OCI-LY1 (cell line): Measurements from ENCODE around the gene LIMS2.
A peak's percentile ranks its signal among the peaks of the same experiment; 100 is the strongest.

Source experiments
- H2AFZ ChIP-seq: fragments of 200-600 bp; sonication (generic), shearing (Covaris generic); 2 replicates; pipeline ENCODE4 v1.6.0; 2014; ENCODE audit warnings: antibody characterized with exemption, mild to moderate bottlenecking, low read length
- H3F3A ChIP-seq: fragments of 200-600 bp; sonication (generic), shearing (Covaris generic); 2 replicates; pipeline ENCODE4 v1.6.0; 2014; ENCODE audit warnings: mild to moderate bottlenecking, antibody characterized with exemption, low read length, moderate library complexity; ENCODE audit not compliant: insufficient read depth
- H3K27ac ChIP-seq: fragments of 200-600 bp; sonication (generic); 2 replicates; pipeline ENCODE4 v1.5.1; 2014; ENCODE audit warnings: low read length, mixed run types, mild to moderate bottlenecking, low read depth; ENCODE audit not compliant: poor library complexity, severe bottlenecking
- H3K27me3 ChIP-seq: fragments of 200-600 bp; sonication (generic); 2 replicates; pipeline ENCODE4 v1.6.0; 2014; ENCODE audit warnings: antibody characterized with exemption, mild to moderate bottlenecking, low read length, moderate library complexity; ENCODE audit not compliant: insufficient read depth
- H3K36me3 ChIP-seq: fragments of 200-600 bp; sonication (generic); 2 replicates; pipeline ENCODE4 v1.6.1; 2014; ENCODE audit warnings: mild to moderate bottlenecking, antibody characterized with exemption, low read length, moderate library complexity, mixed read lengths; ENCODE audit not compliant: insufficient read depth
- H3K4me1 ChIP-seq: fragments of 200-600 bp; sonication (generic); 2 replicates; pipeline ENCODE4 v1.5.1; 2014; ENCODE audit warnings: mild to moderate bottlenecking, low read length, moderate library complexity; ENCODE audit not compliant: insufficient read depth, severe bottlenecking
- H3K4me2 ChIP-seq: fragments of 200-600 bp; sonication (generic), shearing (Covaris generic); 2 replicates; pipeline ENCODE4 v1.6.1; 2014; ENCODE audit warnings: low read length
- H3K4me3 ChIP-seq: fragments of 200-600 bp; sonication (generic); 2 replicates; pipeline ENCODE4 v1.5.1; 2014; ENCODE audit warnings: low read length, low read depth, mild to moderate bottlenecking, mixed read lengths; ENCODE audit not compliant: poor library complexity, severe bottlenecking
- H3K79me2 ChIP-seq: fragments of 200-600 bp; shearing (Covaris generic); 2 replicates; pipeline ENCODE4 v1.6.1; 2016; ENCODE audit warnings: mixed run types, low read length, mixed read lengths; ENCODE audit not compliant: insufficient read depth
- H3K9ac ChIP-seq: fragments of 200-600 bp; sonication (generic), shearing (Covaris generic); 2 replicates; pipeline ENCODE4 v1.6.1; 2014; ENCODE audit warnings: mild to moderate bottlenecking, low read length, mixed read lengths
- H3K9me2 ChIP-seq: fragments of 200-600 bp; sonication (generic), shearing (Covaris generic); 2 replicates; pipeline ENCODE4 v1.6.1; 2014; ENCODE audit warnings: low read depth, mild to moderate bottlenecking, low read length, mixed read lengths
- H3K9me3 ChIP-seq: fragments of 200-600 bp; shearing (Covaris generic); 2 replicates; pipeline ENCODE4 v1.6.1; 2014; ENCODE audit warnings: low read length, mixed read lengths
- H4K20me1 ChIP-seq: fragments of 200-600 bp; sonication (generic), shearing (Covaris generic); 2 replicates; pipeline ENCODE4 v1.6.0; 2016; ENCODE audit warnings: mild to moderate bottlenecking, low read length; ENCODE audit not compliant: insufficient read depth
- EZH2 ChIP-seq: fragments of 200-600 bp; sonication (generic), shearing (Covaris generic); IDR thresholded peaks from 2 replicates; pipeline ENCODE4 v1.8.0; 2017; ENCODE audit warnings: borderline replicate concordance, mixed run types, mild to moderate bottlenecking, antibody characterized with exemption, low read length, moderate library complexity, mixed read lengths
- TF ChIP-seq, protein P1 (sequence below): fragments of 200-600 bp; sonication (generic), shearing (Covaris generic); IDR thresholded peaks from 2 replicates; pipeline ENCODE4 v1.5.1; 2017; ENCODE audit warnings: mild to moderate bottlenecking, antibody characterized with exemption, low read length, moderate library complexity, mixed read lengths

Gene LIMS2

GRCh38 chr2:127702395-127703009 is 27.2 kb upstream of the LIMS2 start:
- Histone ChIP-seq H3K9ac (peak overlapping the region; percentile 83), H3F3A (no peaks in the 10 kb centered on the region), H3K36me3 (peaks cover 47% of the 10 kb centered on the region), H3K4me1 (peaks cover 27% of the 10 kb centered on the region), H3K27me3 (no peaks in the 10 kb centered on the region), H3K9me2 (no peaks in the 10 kb centered on the region), H3K4me3 (peak overlapping the region; percentile 80), H3K9me3 (no peaks in the 10 kb centered on the region), H4K20me1 (no peaks in the 10 kb centered on the region), H2AFZ (no peak overlapping the region), H3K79me2 (no peaks in the 10 kb centered on the region), H3K27ac (peak overlapping the region; percentile 1), H3K4me2 (peak overlapping the region; percentile 98)
- TF ChIP-seq EZH2: no peak
- TF ChIP-seq, protein P1, sequence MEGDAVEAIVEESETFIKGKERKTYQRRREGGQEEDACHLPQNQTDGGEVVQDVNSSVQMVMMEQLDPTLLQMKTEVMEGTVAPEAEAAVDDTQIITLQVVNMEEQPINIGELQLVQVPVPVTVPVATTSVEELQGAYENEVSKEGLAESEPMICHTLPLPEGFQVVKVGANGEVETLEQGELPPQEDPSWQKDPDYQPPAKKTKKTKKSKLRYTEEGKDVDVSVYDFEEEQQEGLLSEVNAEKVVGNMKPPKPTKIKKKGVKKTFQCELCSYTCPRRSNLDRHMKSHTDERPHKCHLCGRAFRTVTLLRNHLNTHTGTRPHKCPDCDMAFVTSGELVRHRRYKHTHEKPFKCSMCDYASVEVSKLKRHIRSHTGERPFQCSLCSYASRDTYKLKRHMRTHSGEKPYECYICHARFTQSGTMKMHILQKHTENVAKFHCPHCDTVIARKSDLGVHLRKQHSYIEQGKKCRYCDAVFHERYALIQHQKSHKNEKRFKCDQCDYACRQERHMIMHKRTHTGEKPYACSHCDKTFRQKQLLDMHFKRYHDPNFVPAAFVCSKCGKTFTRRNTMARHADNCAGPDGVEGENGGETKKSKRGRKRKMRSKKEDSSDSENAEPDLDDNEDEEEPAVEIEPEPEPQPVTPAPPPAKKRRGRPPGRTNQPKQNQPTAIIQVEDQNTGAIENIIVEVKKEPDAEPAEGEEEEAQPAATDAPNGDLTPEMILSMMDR: no peak; the same call in 1 of the 2 replicates

- no peaks in the 10 kb centered on the region for H3K9me3 ChIP-seq
Observed at GRCh38 chr2:127701651-127702394, 26.5 kb upstream of the LIMS2 start.

DNA sequence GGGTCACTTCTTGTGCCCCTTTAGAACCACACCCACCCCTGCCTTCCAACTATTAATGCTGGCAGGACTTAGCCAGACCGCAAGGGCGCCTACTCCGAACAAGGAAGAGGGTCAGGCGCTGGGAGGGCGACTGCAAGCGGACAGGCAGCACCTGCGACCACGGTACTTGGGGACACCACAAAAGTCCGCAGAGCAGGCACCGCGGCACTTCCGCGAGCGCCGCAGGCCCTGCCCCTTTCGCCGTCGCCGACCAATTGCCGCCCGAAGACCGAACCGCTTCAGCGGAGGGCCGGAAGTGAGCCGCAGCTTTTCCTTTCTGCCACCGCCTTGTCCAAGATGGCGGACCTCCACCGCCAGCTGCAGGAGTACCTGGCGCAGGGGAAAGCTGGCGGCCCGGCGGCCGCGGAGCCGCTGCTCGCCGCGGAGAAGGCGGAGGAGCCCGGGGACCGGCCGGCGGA is 25.9 kb upstream of the LIMS2 start, which contains the start of gene SFT2D3:
TSS of gene SFT2D3 (plus strand) at position 305 of the 458 bp plus-strand sequence. CDS start at position 337, 32 bp downstream.
- Histone ChIP-seq H2AFZ (no peak within 1 kb of the TSS), H3F3A (no peaks in the 10 kb centered on the region), H3K4me1 (peaks cover 27% of the 10 kb centered on the region), H3K9me2 (no peaks in the 10 kb centered on the region), H3K36me3 (peaks cover 35% of the 10 kb centered on the region), H3K9me3 (no peaks in the 10 kb centered on the region), H3K27me3 (no peaks in the 10 kb centered on the region), H4K20me1 (no peaks in the 10 kb centered on the region), H3K4me2 (peak within 1 kb of the TSS; percentile 98), H3K9ac (peak within 1 kb of the TSS; percentile 83), H3K79me2 (no peaks in the 10 kb centered on the region), H3K4me3 (peak within 1 kb of the TSS; percentile 80), H3K27ac (peak within 1 kb of the TSS; percentile 57)
- no peak for TF ChIP-seq EZH2
- TF ChIP-seq, protein P1: no peak

More at GRCh38 chr2:127701651-127702394, 26.5 kb upstream of the LIMS2 start:
- H3K9ac ChIP-seq: peak overlapping the region; percentile 83
- no peaks in the 10 kb centered on the region for H4K20me1 ChIP-seq
- no peak overlapping the region for H2AFZ ChIP-seq
- peak overlapping the region; percentile 98 for H3K4me2 ChIP-seq
- peaks cover 41% of the 10 kb centered on the region for H3K36me3 ChIP-seq
- H3K4me1 ChIP-seq: peaks cover 27% of the 10 kb centered on the region
- no peaks in the 10 kb centered on the region for H3F3A ChIP-seq
- no peaks in the 10 kb centered on the region for H3K27me3 ChIP-seq
- H3K79me2 ChIP-seq: no peaks in the 10 kb centered on the region
- no peaks in the 10 kb centered on the region for H3K9me2 ChIP-seq
- TF ChIP-seq, protein P1: no peak; the same call in 1 of the 2 replicates
- no peak for TF ChIP-seq EZH2
- peak overlapping the region; percentile 1 for H3K27ac ChIP-seq
- H3K4me3 ChIP-seq: peak overlapping the region; percentile 80
